ENCODE results near the gene GIT2. TPM values are rescaled to one million over a fixed set of nuclear protein-coding genes. Genes with fewer than 3 reads are reported as not detected.

Gene GIT2
- total and polyA plus RNA-seq, 2 of the 8 experiments (the other 6 are each of a cell fraction or from before 2014, with no cell fraction given), result 9.6 to 20.7 TPM

- no peak for TF ChIP-seq POU5F1 (IDR thresholded peaks at IDR 0.05; ENCODE audit: low read depth, low read length)
- TF ChIP-seq RAD21 (IDR thresholded peaks at IDR 0.05 in 1 of 2, conservative IDR thresholded peaks at IDR 0.05 in 1 of 2; ENCODE audit: low read depth in 2 of 2, low read length in 2 of 2), result no peak
- TF ChIP-seq KDM5A (IDR thresholded peaks at IDR 0.05; ENCODE audit: low read length), result no peak
- TF ChIP-seq RXRA (IDR thresholded peaks at IDR 0.05; ENCODE audit: insufficient read depth, low read depth, low read length), result no peak
- TF ChIP-seq ATF3 (IDR thresholded peaks at IDR 0.05; ENCODE audit: insufficient read depth, low read depth, low read length), result no peak
- TF ChIP-seq SUZ12 (IDR thresholded peaks at IDR 0.05; ENCODE audit: low read length), result no peak
These were observed 102.7 kb downstream of the GIT2 start (continued) for GRCh38 chr12:109893261-109893995.
